Measurements from ENCODE around the gene KDM4C.

The KDM4C gene

GRCh38 chr9:6977761-6978160 is 220.0 kb downstream of the KDM4C start:
- Histone ChIP-seq H3K4me3 (ENCODE audit: insufficient read depth, low read length, poor library complexity, severe bottlenecking) (no peak overlapping the region), H3K79me2 (ENCODE audit: insufficient read depth, low read length) (no peaks in the 10 kb centered on the region; the same call in 1 of the 2 replicates), H3K27ac (ENCODE audit: low read depth, low read length) (no peak overlapping the region), H3K9me2 (replicated peaks; ENCODE audit: insufficient read depth, low read length) (no peaks in the 10 kb centered on the region), H3K9me3 (ENCODE audit: insufficient read depth, low read length) (no peaks in the 10 kb centered on the region), H3K36me3 (ENCODE audit: low read length) (0 out of 2 replicates have a peak, but pooled peaks cover 2% of the 10 kb centered on the region), H3K4me2 (ENCODE audit: low read depth, low read length, poor library complexity, severe bottlenecking) (no peak overlapping the region), H4K20me1 (ENCODE audit: low read depth, low read length) (no peaks in the 10 kb centered on the region), H3F3A (ENCODE audit: insufficient read depth) (no peaks in the 10 kb centered on the region), H3K27me3 (ENCODE audit: low read length) (no peaks in the 10 kb centered on the region), H2AFZ (ENCODE audit: low read depth, low read length, severe bottlenecking) (no peak overlapping the region), H3K9ac (ENCODE audit: low read length) (no peak overlapping the region)
- TF ChIP-seq EZH2phosphoT487 (conservative IDR thresholded peaks at IDR 0.05; ENCODE audit: low read length) (no peak), CTCF (IDR thresholded peaks at IDR 0.05; ENCODE audit: insufficient read depth, low read length, poor library complexity, severe bottlenecking) (no peak)

GRCh38 chr9:6978591-6978990 is 220.8 kb downstream of the KDM4C start:
- TF ChIP-seq CTCF (IDR thresholded peaks at IDR 0.05; ENCODE audit: insufficient read depth, low read length, poor library complexity, severe bottlenecking) = no peak
- TF ChIP-seq EZH2phosphoT487 (conservative IDR thresholded peaks at IDR 0.05; ENCODE audit: low read length) = no peak
- Histone ChIP-seq H3F3A (ENCODE audit: insufficient read depth) (no peaks in the 10 kb centered on the region), H3K4me2 (ENCODE audit: low read depth, low read length, poor library complexity, severe bottlenecking) (no peak overlapping the region), H3K79me2 (ENCODE audit: insufficient read depth, low read length) (no peaks in the 10 kb centered on the region; the same call in 1 of the 2 replicates), H2AFZ (ENCODE audit: low read depth, low read length, severe bottlenecking) (no peak overlapping the region), H3K4me3 (ENCODE audit: insufficient read depth, low read length, poor library complexity, severe bottlenecking) (no peak overlapping the region), H3K36me3 (ENCODE audit: low read length) (0 out of 2 replicates have a peak, but pooled peaks cover 2% of the 10 kb centered on the region), H3K27me3 (ENCODE audit: low read length) (no peaks in the 10 kb centered on the region), H3K27ac (ENCODE audit: low read depth, low read length) (no peak overlapping the region), H3K9me2 (replicated peaks; ENCODE audit: insufficient read depth, low read length) (no peaks in the 10 kb centered on the region), H3K9ac (ENCODE audit: low read length) (no peak overlapping the region), H4K20me1 (ENCODE audit: low read depth, low read length) (no peaks in the 10 kb centered on the region), H3K9me3 (ENCODE audit: insufficient read depth, low read length) (no peaks in the 10 kb centered on the region)

GRCh38 chr9:6984941-6985578 is 227.3 kb downstream of the KDM4C start:
- Histone ChIP-seq H2AFZ (ENCODE audit: low read depth, low read length, severe bottlenecking) (no peak overlapping the region), H3K27me3 (ENCODE audit: low read length) (no peaks in the 10 kb centered on the region), H3K9me3 (ENCODE audit: insufficient read depth, low read length) (no peaks in the 10 kb centered on the region), H3K79me2 (ENCODE audit: insufficient read depth, low read length) (no peaks in the 10 kb centered on the region), H3K9me2 (replicated peaks; ENCODE audit: insufficient read depth, low read length) (no peaks in the 10 kb centered on the region), H3K4me3 (ENCODE audit: insufficient read depth, low read length, poor library complexity, severe bottlenecking) (no peak overlapping the region), H3K4me2 (ENCODE audit: low read depth, low read length, poor library complexity, severe bottlenecking) (no peak overlapping the region), H3K36me3 (ENCODE audit: low read length) (0 out of 2 replicates have a peak, but pooled peaks cover 12% of the 10 kb centered on the region), H3K27ac (ENCODE audit: low read depth, low read length) (no peak overlapping the region), H3K9ac (ENCODE audit: low read length) (no peak overlapping the region), H4K20me1 (ENCODE audit: low read depth, low read length) (no peaks in the 10 kb centered on the region), H3F3A (ENCODE audit: insufficient read depth) (no peaks in the 10 kb centered on the region)
- no peak for TF ChIP-seq EZH2phosphoT487 (conservative IDR thresholded peaks at IDR 0.05; ENCODE audit: low read length)
- no peak for TF ChIP-seq CTCF (IDR thresholded peaks at IDR 0.05; ENCODE audit: insufficient read depth, low read length, poor library complexity, severe bottlenecking)

All from SU-DHL-6 (cell line).